HepG2 (cell line): ENCODE results near the gene ABCA13.

Experiments used
- ARID2 ChIP-seq: sonication (generic); formaldehyde crosslinking; IDR thresholded peaks from 2 replicates; pipeline ENCODE4 v1.8.1; 2022; ENCODE audit warnings: mild to moderate bottlenecking, missing genetic modification reagents, borderline replicate concordance
- ASH2L ChIP-seq: fragments of 300-600, 200-600 bp; sonication (generic); IDR thresholded peaks from 2 replicates; pipeline ENCODE4 v1.7.0; 2017; ENCODE audit warnings: low read depth, mild to moderate bottlenecking, moderate library complexity, mixed read lengths, low read length; ENCODE audit not compliant: insufficient read length
- CBFB ChIP-seq: sonication (generic); formaldehyde crosslinking; IDR thresholded peaks from 2 replicates; pipeline ENCODE4 v1.4.0; 2020; ENCODE audit warnings: missing genetic modification reagents
- GABPA ChIP-seq, 2 experiments: IDR thresholded peaks; 2 replicates each; pipeline ENCODE4 v1.6.1; 2011 to 2016; ENCODE audit warnings: low read depth in 2 of 2, low read length in 1 of 2, missing biosample characterization in 1 of 2, missing genetic modification characterization in 1 of 2
- KDM2A ChIP-seq: sonication (generic); formaldehyde crosslinking; IDR thresholded peaks from 2 replicates; pipeline ENCODE4 v1.4.0; 2020; ENCODE audit warnings: low read depth, missing genetic modification reagents, borderline replicate concordance
- ZNF232 ChIP-seq: sonication (generic); formaldehyde crosslinking; IDR thresholded peaks from 2 replicates; pipeline ENCODE4 v1.4.0; 2020; ENCODE audit warnings: missing genetic modification reagents, borderline replicate concordance
- ZNF775 ChIP-seq: sonication (generic); formaldehyde crosslinking; IDR thresholded peaks from 2 replicates; pipeline ENCODE4 v1.4.0; 2020; ENCODE audit warnings: missing genetic modification reagents, mild to moderate bottlenecking, moderate library complexity, borderline replicate concordance
- ZSCAN29 ChIP-seq: sonication (generic); formaldehyde crosslinking; conservative IDR thresholded peaks from 2 replicates; pipeline ENCODE4 v1.4.0; 2020; ENCODE audit warnings: mild to moderate bottlenecking, missing genetic modification reagents
- TF ChIP-seq, protein P1 (sequence below): IDR thresholded peaks from 2 replicates; pipeline ENCODE4 v1.6.1; 2016; ENCODE audit warnings: low read depth, missing genetic modification reagents, missing compliant biosample characterization
- TF ChIP-seq, protein P2 (sequence below): sonication (generic); formaldehyde crosslinking; IDR thresholded peaks from 2 replicates; pipeline ENCODE4 v1.5.0; 2020; ENCODE audit warnings: mild to moderate bottlenecking, missing genetic modification reagents, moderate library complexity
- TF ChIP-seq, protein P3 (sequence below): IDR thresholded peaks from 2 replicates; pipeline ENCODE4 v1.6.1; 2016

DNA sequence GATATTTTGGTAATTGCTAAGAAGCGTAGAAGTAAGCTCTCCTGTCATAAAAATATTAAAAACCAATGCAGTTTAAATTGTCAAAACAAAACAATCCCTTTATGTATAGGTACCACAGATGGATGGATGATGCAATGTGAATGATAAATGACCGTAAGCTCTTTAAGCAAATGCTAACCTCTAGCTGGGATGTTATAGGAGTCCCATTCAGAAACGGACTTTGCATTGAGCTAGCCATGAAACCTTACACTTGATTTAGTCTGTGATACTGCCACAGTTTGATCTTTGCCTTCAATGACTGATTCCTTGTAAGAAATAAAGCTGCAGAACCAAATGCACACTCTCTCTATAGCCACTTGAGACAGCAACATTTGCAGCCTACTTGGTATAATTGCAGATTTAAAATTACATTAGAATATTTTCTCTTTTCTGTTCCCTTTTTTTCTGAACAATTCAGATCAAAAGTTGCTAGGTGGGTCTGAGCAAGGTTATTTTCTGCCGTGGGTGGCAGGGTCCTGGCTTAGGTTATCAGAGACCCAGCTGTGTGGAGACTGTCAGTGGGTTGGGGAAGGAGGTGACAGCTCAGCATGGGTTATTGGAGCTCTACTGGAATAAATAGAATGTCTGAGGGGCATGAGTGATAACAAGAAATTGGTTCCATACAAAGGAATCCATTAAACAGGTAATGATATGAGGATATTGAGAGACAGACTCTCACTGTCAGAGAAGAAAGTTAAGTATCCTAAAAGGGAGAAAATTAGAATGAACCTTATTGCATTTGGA lies 494.3 kb downstream of the ABCA13 start:
- TF ChIP-seq, protein P1, sequence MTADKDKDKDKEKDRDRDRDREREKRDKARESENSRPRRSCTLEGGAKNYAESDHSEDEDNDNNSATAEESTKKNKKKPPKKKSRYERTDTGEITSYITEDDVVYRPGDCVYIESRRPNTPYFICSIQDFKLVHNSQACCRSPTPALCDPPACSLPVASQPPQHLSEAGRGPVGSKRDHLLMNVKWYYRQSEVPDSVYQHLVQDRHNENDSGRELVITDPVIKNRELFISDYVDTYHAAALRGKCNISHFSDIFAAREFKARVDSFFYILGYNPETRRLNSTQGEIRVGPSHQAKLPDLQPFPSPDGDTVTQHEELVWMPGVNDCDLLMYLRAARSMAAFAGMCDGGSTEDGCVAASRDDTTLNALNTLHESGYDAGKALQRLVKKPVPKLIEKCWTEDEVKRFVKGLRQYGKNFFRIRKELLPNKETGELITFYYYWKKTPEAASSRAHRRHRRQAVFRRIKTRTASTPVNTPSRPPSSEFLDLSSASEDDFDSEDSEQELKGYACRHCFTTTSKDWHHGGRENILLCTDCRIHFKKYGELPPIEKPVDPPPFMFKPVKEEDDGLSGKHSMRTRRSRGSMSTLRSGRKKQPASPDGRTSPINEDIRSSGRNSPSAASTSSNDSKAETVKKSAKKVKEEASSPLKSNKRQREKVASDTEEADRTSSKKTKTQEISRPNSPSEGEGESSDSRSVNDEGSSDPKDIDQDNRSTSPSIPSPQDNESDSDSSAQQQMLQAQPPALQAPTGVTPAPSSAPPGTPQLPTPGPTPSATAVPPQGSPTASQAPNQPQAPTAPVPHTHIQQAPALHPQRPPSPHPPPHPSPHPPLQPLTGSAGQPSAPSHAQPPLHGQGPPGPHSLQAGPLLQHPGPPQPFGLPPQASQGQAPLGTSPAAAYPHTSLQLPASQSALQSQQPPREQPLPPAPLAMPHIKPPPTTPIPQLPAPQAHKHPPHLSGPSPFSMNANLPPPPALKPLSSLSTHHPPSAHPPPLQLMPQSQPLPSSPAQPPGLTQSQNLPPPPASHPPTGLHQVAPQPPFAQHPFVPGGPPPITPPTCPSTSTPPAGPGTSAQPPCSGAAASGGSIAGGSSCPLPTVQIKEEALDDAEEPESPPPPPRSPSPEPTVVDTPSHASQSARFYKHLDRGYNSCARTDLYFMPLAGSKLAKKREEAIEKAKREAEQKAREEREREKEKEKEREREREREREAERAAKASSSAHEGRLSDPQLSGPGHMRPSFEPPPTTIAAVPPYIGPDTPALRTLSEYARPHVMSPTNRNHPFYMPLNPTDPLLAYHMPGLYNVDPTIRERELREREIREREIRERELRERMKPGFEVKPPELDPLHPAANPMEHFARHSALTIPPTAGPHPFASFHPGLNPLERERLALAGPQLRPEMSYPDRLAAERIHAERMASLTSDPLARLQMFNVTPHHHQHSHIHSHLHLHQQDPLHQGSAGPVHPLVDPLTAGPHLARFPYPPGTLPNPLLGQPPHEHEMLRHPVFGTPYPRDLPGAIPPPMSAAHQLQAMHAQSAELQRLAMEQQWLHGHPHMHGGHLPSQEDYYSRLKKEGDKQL (CRISPR knock-in tag) = no peak
- TF ChIP-seq ARID2 (CRISPR knock-in tag) (no peak), ZSCAN29 (CRISPR knock-in tag) (no peak), GABPA (IDR thresholded peaks at IDR 0.05; ENCODE audit: low read depth, low read length) (no peak), GABPA (CRISPR knock-in tag; IDR thresholded peaks at IDR 0.05; ENCODE audit: low read depth) (no peak), ZNF775 (no peak), CBFB (no peak), ZNF232 (CRISPR knock-in tag) (no peak), ASH2L (no peak), KDM2A (CRISPR knock-in tag) (no peak)
- TF ChIP-seq, protein P2, sequence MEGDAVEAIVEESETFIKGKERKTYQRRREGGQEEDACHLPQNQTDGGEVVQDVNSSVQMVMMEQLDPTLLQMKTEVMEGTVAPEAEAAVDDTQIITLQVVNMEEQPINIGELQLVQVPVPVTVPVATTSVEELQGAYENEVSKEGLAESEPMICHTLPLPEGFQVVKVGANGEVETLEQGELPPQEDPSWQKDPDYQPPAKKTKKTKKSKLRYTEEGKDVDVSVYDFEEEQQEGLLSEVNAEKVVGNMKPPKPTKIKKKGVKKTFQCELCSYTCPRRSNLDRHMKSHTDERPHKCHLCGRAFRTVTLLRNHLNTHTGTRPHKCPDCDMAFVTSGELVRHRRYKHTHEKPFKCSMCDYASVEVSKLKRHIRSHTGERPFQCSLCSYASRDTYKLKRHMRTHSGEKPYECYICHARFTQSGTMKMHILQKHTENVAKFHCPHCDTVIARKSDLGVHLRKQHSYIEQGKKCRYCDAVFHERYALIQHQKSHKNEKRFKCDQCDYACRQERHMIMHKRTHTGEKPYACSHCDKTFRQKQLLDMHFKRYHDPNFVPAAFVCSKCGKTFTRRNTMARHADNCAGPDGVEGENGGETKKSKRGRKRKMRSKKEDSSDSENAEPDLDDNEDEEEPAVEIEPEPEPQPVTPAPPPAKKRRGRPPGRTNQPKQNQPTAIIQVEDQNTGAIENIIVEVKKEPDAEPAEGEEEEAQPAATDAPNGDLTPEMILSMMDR (CRISPR knock-in tag) = no peak
- TF ChIP-seq, protein P3, sequence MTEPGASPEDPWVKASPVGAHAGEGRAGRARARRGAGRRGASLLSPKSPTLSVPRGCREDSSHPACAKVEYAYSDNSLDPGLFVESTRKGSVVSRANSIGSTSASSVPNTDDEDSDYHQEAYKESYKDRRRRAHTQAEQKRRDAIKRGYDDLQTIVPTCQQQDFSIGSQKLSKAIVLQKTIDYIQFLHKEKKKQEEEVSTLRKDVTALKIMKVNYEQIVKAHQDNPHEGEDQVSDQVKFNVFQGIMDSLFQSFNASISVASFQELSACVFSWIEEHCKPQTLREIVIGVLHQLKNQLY (CRISPR knock-in tag) = no peak
